CD14-positive monocyte (primary cell): ENCODE results near the gene CYP3A4. TPM values are rescaled to one million over a fixed set of nuclear protein-coding genes. Genes with fewer than 3 reads are reported as not detected.
"Not testable (repeated sequence)": the region's sequence is repeated elsewhere in the genome, so short reads cannot be mapped to it uniquely, and the experiment has no call there.

Source experiments
- DNase-seq, 3 donors: peaks; one replicate each; pipeline ENCODE4 v3.0.0-alpha.2; 2011 to 2022
- H2AFZ ChIP-seq: 2 replicates; pipeline ENCODE4 v1.6.0; 2012; ENCODE audit warnings: mild to moderate bottlenecking, low read depth, low read length, inconsistent platforms; ENCODE audit not compliant: insufficient read depth, poor library complexity, severe bottlenecking
- H3K27ac ChIP-seq, 2 donors: 1 replicate in 1 of 2; 2 replicates in 1 of 2; pipeline ENCODE4 v1.5.1; 2012 to 2013; ENCODE audit warnings: low read length in 2 of 2, control low read depth in 1 of 2, inconsistent platforms in 1 of 2, low read depth in 1 of 2, mild to moderate bottlenecking in 1 of 2
- H3K27me3 ChIP-seq, 2 donors: one replicate each; pipeline versions ENCODE4 v1.6.0 to v1.6.1; 2011 to 2013; ENCODE audit warnings: low read length in 2 of 2; ENCODE audit not compliant: control insufficient read depth in 2 of 2, insufficient read depth in 2 of 2
- H3K36me3 ChIP-seq, 2 donors: replicated peaks in 1 of 2; 1 replicate in 1 of 2; 2 replicates in 1 of 2; pipeline versions ENCODE4 v1.5.1 to v1.6.1; 2012 to 2013; ENCODE audit warnings: low read length in 2 of 2, control low read depth in 1 of 2, inconsistent platforms in 1 of 2, mild to moderate bottlenecking in 1 of 2; ENCODE audit not compliant: insufficient read depth in 2 of 2, control insufficient read depth in 1 of 2
- H3K4me1 ChIP-seq, 2 donors: 1 replicate in 1 of 2; 2 replicates in 1 of 2; pipeline versions ENCODE4 v1.5.1 to v1.6.1; 2012 to 2013; ENCODE audit warnings: low read length in 2 of 2, control low read depth in 1 of 2, inconsistent platforms in 1 of 2, mild to moderate bottlenecking in 1 of 2, moderate library complexity in 1 of 2; ENCODE audit not compliant: insufficient read depth in 2 of 2, control insufficient read depth in 1 of 2
- H3K4me2 ChIP-seq: replicated peaks from 2 replicates; pipeline ENCODE3; 2012; ENCODE audit warnings: low read length, moderate library complexity, mild to moderate bottlenecking; ENCODE audit not compliant: poor library complexity, severe bottlenecking; ENCODE audit errors: extremely low read depth
- H3K4me3 ChIP-seq, 3 experiments: fragments of 200-600 bp in 1 of 3; sonication (generic) in 1 of 3; replicated peaks in 1 of 3; 1 replicate in 2 of 3; 2 replicates in 1 of 3; pipeline ENCODE4 v1.5.1; 2011 to 2013; ENCODE audit warnings: low read length in 3 of 3, mild to moderate bottlenecking in 3 of 3, control low read depth in 2 of 3, low read depth in 2 of 3, inconsistent platforms in 1 of 3, moderate library complexity in 1 of 3
- H3K79me2 ChIP-seq: 2 replicates; pipeline ENCODE4 v1.6.0; 2012; ENCODE audit warnings: mild to moderate bottlenecking, control low read depth, inconsistent platforms, low read length, moderate library complexity; ENCODE audit not compliant: insufficient read depth
- H3K9ac ChIP-seq: 2 replicates; pipeline ENCODE4 v1.6.0; 2017; ENCODE audit warnings: low read length, mild to moderate bottlenecking; ENCODE audit not compliant: insufficient read depth, poor library complexity, severe bottlenecking
- H3K9me3 ChIP-seq, 2 donors: replicated peaks in 1 of 2; 1 replicate in 1 of 2; 2 replicates in 1 of 2; pipeline versions ENCODE4 v1.5.1 to v1.6.1; 2012 to 2013; ENCODE audit warnings: low read length in 2 of 2, control low read depth in 1 of 2; ENCODE audit not compliant: control insufficient read depth in 1 of 2, insufficient read depth in 1 of 2
- H4K20me1 ChIP-seq: 2 replicates; pipeline ENCODE4 v1.6.0; 2012; ENCODE audit warnings: mild to moderate bottlenecking, low read length, control low read depth, moderate library complexity; ENCODE audit not compliant: insufficient read depth
- H3K27ac Mint-ChIP-seq, 7 donors: one replicate each; pipeline ENCODE4 v1.8.0; 2020; ENCODE audit warnings: mild to moderate bottlenecking in 7 of 7, mixed read lengths in 7 of 7, moderate library complexity in 6 of 7, inconsistent platforms in 2 of 7
- H3K27me3 Mint-ChIP-seq, 3 donors: one replicate each; pipeline ENCODE4 v1.8.0; 2021 to 2022; ENCODE audit warnings: low read depth in 3 of 3, mild to moderate bottlenecking in 3 of 3, mixed read lengths in 3 of 3, moderate library complexity in 3 of 3, inconsistent platforms in 1 of 3
- H3K36me3 Mint-ChIP-seq, 2 donors: one replicate each; pipeline ENCODE4 v1.8.0; 2020; ENCODE audit warnings: mixed read lengths in 2 of 2, inconsistent platforms in 1 of 2, mild to moderate bottlenecking in 1 of 2
- H3K4me1 Mint-ChIP-seq: one replicate; pipeline ENCODE4 v1.8.0; 2020; ENCODE audit warnings: mild to moderate bottlenecking, mixed read lengths
- H3K4me3 Mint-ChIP-seq, 2 donors: one replicate each; pipeline ENCODE4 v1.8.0; 2020; ENCODE audit warnings: mild to moderate bottlenecking in 2 of 2, mixed read lengths in 2 of 2, moderate library complexity in 1 of 2
- H3K9me3 Mint-ChIP-seq, 7 donors: one replicate each; pipeline ENCODE4 v1.8.0; 2020 to 2022; ENCODE audit warnings: mixed read lengths in 7 of 7, mild to moderate bottlenecking in 6 of 7, moderate library complexity in 6 of 7, inconsistent platforms in 2 of 7
- CTCF ChIP-seq: fragments of 200-600 bp; IDR thresholded peaks from one replicate; pipeline ENCODE4 v1.8.0; 2022; ENCODE audit warnings: antibody characterized with exemption, mild to moderate bottlenecking
- WGBS: methylation state at CpG from one replicate; pipeline ENCODE4 v1.1.5; 2013; ENCODE audit warnings: missing lambda C conversion rate; ENCODE audit not compliant: insufficient coverage; 5-methylcytosine and 5-hydroxymethylcytosine counted together
- intact Hi-C, 2 donors: fragments of 100-400 bp; cut with micrococcal nuclease; formaldehyde crosslinking; loops; one replicate each; pipeline versions ENCODE4 v1.15.0 to v1.15.1; 2023
- polyA plus RNA-seq, 3 donors: library from polyadenylated mRNA; depleted of rRNA in 1 of 3; unstranded in 2 of 3; stranded (reverse) in 1 of 3; fragments of 300-500 nt in 2 of 3; fragments of >200 nt in 1 of 3; fragmentation: Illumina TruSeq in 2 of 3; gene quantifications; 1 replicate in 2 of 3; 2 replicates in 1 of 3; pipeline ENCODE4 v1.2.3, GENCODE V29; 2012 to 2021

The CYP3A4 gene
- polyA plus RNA-seq, 3 donors = not detected

- H3K4me1 ChIP-seq = no peaks in the 10 kb centered on the region
- no peak for TF ChIP-seq CTCF
- 100% methylated on average over 1 of the region's 3 CpGs for WGBS
- H3K9me3 Mint-ChIP-seq = peaks cover 0 to 3% (median 0%) of the 10 kb centered on the region in 7 donors
- H3K4me3 Mint-ChIP-seq = no peak overlapping the region
- no peaks in the 10 kb centered on the region for H3K4me1 Mint-ChIP-seq
- no peak overlapping the region for H2AFZ ChIP-seq
- no peak overlapping the region for H3K9ac ChIP-seq
- no peak overlapping the region for H3K4me3 ChIP-seq
- no peaks in the 10 kb centered on the region for H4K20me1 ChIP-seq
- no peaks in the 10 kb centered on the region for H3K36me3 Mint-ChIP-seq
- no peaks in the 10 kb centered on the region for H3K36me3 ChIP-seq
- no peak overlapping the region for H3K27ac ChIP-seq
- peaks cover 0 to 3% of the 10 kb centered on the region in 2 donors for H3K27me3 ChIP-seq
- H3K9me3 ChIP-seq = no peaks in the 10 kb centered on the region
- no peaks in the 10 kb centered on the region for H3K79me2 ChIP-seq
- H3K4me2 ChIP-seq = no peak overlapping the region
- H3K27ac Mint-ChIP-seq = no peak overlapping the region
- intact Hi-C loops = no loop called here
- peaks cover 9 to 20% (median 11%) of the 10 kb centered on the region in 3 donors for H3K27me3 Mint-ChIP-seq
- DNase-seq = no peak
Observed at GRCh38 chr7:99786726-99787335, 2.8 kb upstream of the CYP3A4 start.

- H4K20me1 ChIP-seq, H3K36me3 Mint-ChIP-seq, H3K27ac Mint-ChIP-seq, H3K9me3 ChIP-seq, H3K4me1 Mint-ChIP-seq, DNase-seq, intact Hi-C loops, H3K4me3 Mint-ChIP-seq, H3K79me2 ChIP-seq, H3K27me3 ChIP-seq, H3K27ac ChIP-seq, H3K4me2 ChIP-seq, H3K9me3 Mint-ChIP-seq, H2AFZ ChIP-seq, H3K36me3 ChIP-seq, H3K9ac ChIP-seq, H3K4me1 ChIP-seq, H3K4me3 ChIP-seq: not testable (repeated sequence)
- WGBS = 86% methylated on average over 3 of the region's 3 CpGs
- H3K27me3 Mint-ChIP-seq = peaks cover 9 to 24% (median 11%) of the 10 kb centered on the region in 3 donors
Observed at GRCh38 chr7:99785654-99786053, 1.7 kb upstream of the CYP3A4 start.
